WERI-Rb-1 (cell line): Measurements from ENCODE around the gene AMBN.

Experiments used
- DNase-seq: peaks from one replicate; pipeline ENCODE4 v3.0.0-alpha.2; 2020
- H3K27ac ChIP-seq: fragments of 250-450 bp; sonication (Bioruptor Pico); 2 replicates; pipeline ENCODE4 v1.5.1; 2020; ENCODE audit warnings: mild to moderate bottlenecking, moderate library complexity
- H3K27me3 ChIP-seq: fragments of 250-450 bp; sonication (Bioruptor Pico); 2 replicates; pipeline ENCODE4 v1.5.1; 2021; ENCODE audit warnings: mild to moderate bottlenecking, low read depth, moderate library complexity; ENCODE audit not compliant: insufficient read depth, severe bottlenecking
- H3K36me3 ChIP-seq: fragments of 250-450 bp; sonication (Bioruptor Pico); 2 replicates; pipeline ENCODE4 v1.5.1; 2020; ENCODE audit warnings: mild to moderate bottlenecking, moderate library complexity
- H3K4me3 ChIP-seq: 2 replicates; pipeline ENCODE4 v1.5.1; 2011; ENCODE audit warnings: low read depth, mild to moderate bottlenecking, control low read depth, low read length
- H3K9me3 ChIP-seq: fragments of 250-450 bp; sonication (Bioruptor Pico); 2 replicates; pipeline ENCODE4 v1.5.1; 2021; ENCODE audit warnings: mild to moderate bottlenecking, moderate library complexity; ENCODE audit not compliant: severe bottlenecking
- TF ChIP-seq, protein P1 (sequence below): IDR thresholded peaks from 2 replicates; pipeline ENCODE4 v1.5.1; 2011; ENCODE audit warnings: low read depth, mild to moderate bottlenecking, control low read depth, inconsistent platforms, low read length

AMBN gene

DNA sequence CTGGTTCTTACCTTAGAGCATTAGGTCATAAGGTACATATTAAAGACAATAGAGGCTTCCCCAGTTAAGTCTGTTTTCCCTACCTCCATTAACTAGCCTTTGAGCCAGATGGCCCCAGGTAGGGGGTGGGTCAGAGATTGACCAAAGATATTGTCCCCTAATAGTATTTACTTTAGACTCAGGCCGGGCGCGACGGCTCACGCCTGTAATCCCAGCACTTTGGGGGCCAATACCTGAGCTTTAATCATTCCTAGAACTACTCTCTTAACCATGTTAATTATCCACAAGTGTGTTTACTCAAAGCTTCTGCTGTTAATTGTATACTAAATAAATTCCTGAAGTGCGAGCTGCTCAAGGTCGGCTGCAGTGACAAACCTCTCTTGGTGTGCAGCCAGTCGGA, 28.0 kb upstream of the AMBN start:
- TF ChIP-seq, protein P1, sequence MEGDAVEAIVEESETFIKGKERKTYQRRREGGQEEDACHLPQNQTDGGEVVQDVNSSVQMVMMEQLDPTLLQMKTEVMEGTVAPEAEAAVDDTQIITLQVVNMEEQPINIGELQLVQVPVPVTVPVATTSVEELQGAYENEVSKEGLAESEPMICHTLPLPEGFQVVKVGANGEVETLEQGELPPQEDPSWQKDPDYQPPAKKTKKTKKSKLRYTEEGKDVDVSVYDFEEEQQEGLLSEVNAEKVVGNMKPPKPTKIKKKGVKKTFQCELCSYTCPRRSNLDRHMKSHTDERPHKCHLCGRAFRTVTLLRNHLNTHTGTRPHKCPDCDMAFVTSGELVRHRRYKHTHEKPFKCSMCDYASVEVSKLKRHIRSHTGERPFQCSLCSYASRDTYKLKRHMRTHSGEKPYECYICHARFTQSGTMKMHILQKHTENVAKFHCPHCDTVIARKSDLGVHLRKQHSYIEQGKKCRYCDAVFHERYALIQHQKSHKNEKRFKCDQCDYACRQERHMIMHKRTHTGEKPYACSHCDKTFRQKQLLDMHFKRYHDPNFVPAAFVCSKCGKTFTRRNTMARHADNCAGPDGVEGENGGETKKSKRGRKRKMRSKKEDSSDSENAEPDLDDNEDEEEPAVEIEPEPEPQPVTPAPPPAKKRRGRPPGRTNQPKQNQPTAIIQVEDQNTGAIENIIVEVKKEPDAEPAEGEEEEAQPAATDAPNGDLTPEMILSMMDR, result no peak
- H3K4me3 ChIP-seq, result no peak overlapping the region
- DNase-seq, result peak; percentile 87
- H3K27ac ChIP-seq, result peak overlapping the region; percentile 44
- H3K36me3 ChIP-seq, result no peaks in the 10 kb centered on the region
- no peaks in the 10 kb centered on the region for H3K27me3 ChIP-seq
- peaks cover 3% of the 10 kb centered on the region for H3K9me3 ChIP-seq

DNA sequence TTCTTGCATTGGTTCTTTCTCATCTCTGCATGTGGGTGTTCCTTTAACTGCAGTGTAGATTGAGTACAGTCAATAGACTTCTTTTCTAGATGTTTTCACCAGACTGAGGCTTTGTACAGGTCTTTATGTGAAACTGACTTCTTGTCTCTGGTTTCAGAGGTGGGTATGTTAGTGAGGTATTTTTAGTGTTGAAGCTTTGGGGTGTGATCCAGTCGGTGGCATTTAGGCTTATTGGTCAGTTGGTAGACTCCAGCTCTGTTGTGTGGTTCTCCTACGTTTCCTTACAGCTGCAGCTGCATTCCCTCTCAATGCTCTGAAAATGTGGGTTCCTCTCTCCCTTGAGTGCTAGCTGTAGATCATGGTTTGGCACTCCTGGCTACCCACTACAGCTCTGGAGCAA, 21.3 kb upstream of the AMBN start:
- DNase-seq, result no peak
- no peak overlapping the region for H3K4me3 ChIP-seq
- TF ChIP-seq, protein P1, result no peak

DNA sequence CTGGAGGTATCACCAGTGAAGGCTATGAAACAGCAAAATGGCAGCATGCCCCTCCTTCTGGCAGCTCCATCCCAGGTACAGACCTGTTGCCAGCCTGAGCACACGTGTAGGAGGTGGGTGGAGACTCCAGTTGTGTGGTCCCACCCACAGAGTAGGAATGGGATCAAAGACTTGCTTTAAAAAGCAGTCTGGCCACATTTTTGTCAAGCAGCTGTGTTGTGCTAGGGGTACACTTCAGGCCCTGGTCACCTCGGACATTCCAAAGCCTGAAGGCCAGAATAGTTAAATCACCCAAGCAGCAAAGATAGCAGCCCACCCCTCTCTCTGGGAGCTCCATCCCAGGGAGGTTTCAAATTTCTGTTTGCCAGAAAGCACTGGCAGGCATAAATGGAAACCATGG, 20.3 kb upstream of the AMBN start:
- no peak for DNase-seq
- TF ChIP-seq, protein P1, result no peak
- H3K27ac ChIP-seq, result no peak overlapping the region
- no peaks in the 10 kb centered on the region for H3K9me3 ChIP-seq
- H3K27me3 ChIP-seq, result no peaks in the 10 kb centered on the region
- H3K36me3 ChIP-seq, result no peaks in the 10 kb centered on the region
- no peak overlapping the region for H3K4me3 ChIP-seq

More for the DNA sequence above, 21.3 kb upstream of the AMBN start:
- H3K36me3 ChIP-seq, result no peaks in the 10 kb centered on the region
- H3K27me3 ChIP-seq, result no peaks in the 10 kb centered on the region
- no peak overlapping the region for H3K27ac ChIP-seq
- peaks cover under 1% of the 10 kb centered on the region for H3K9me3 ChIP-seq

DNA sequence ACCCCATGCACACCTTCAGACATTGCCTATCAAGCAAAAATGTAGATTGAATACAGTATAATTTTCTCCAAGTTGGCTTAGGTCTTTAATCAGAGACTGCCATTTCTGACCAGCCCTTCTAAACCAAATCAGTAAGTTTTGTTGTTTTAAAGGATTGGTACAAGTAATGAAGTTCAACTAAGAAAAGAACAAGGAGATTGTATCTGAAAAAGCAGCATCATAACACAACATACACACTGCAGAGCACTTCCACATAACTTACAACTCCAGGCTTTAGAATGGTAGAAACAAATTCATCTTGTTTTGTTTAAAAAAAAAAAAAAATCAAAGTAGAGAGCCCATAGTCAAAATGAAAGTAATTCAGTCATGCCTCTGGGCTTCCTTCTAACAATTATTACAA, 16.1 kb upstream of the AMBN start:
- H3K27me3 ChIP-seq, result no peaks in the 10 kb centered on the region
- no peaks in the 10 kb centered on the region for H3K36me3 ChIP-seq
- TF ChIP-seq, protein P1, result no peak
- H3K9me3 ChIP-seq, result no peaks in the 10 kb centered on the region
- DNase-seq, result no peak
- H3K4me3 ChIP-seq, result no peak overlapping the region
- no peak overlapping the region for H3K27ac ChIP-seq

DNA sequence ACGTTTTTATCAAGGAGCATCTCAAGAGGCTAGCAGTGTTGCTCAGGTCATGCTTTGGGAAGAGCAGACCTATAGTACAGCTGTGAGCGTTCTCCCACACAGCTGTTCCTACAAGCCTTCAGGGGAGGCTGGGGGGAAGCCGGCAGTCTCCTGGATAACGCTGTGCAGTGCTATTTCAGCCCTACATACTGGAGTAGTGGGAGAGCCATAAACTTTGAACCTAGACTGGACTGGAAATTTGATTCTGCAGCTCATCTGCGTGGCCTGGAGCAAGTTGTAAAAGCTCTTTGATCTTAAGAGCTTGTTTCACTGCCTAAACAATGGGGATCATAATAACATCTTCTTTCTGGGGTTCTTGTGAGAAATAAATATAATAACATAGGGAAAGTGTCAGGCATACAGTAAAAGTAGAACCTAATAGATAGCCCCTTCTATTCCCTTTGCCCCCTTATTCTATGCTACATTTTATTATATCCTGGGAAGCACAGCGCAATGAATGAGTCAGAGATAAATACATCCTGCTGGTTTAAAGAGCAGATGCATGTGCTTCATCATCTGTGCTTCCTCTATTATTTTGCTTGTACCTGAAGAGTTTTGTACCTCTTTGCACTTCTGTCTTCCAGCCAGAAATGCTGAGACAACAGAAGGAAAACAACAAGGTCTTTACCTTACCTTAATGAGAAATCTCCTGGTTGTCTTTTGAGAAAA, 14.7 kb upstream of the AMBN start:
- Histone ChIP-seq H3K36me3 (no peaks in the 10 kb centered on the region), H3K9me3 (no peaks in the 10 kb centered on the region), H3K27me3 (no peaks in the 10 kb centered on the region), H3K4me3 (no peak overlapping the region), H3K27ac (no peak overlapping the region)
- TF ChIP-seq, protein P1, result no peak
- no peak for DNase-seq

DNA sequence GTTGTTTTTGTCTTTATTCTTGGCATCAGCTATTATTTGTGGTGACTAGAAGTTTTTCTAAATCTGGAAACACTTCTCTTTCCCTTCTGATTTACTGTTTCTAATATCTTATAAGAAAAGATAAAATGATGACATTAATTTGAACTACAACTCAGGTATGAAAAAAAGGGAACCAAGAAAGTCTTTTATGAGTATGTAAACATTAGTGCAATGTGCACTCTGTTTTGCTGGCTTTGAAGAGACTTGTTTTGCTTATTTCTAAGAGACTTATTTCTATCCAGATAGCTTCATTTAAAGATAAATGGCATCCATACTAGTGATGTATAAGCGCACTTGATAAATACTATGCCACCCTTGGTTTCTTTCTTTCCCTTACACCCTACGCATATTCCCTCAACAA, 10.1 kb upstream of the AMBN start:
- no peak overlapping the region for H3K4me3 ChIP-seq
- H3K27me3 ChIP-seq, result no peaks in the 10 kb centered on the region
- TF ChIP-seq, protein P1, result no peak
- H3K9me3 ChIP-seq, result no peaks in the 10 kb centered on the region
- H3K36me3 ChIP-seq, result no peaks in the 10 kb centered on the region
- no peak overlapping the region for H3K27ac ChIP-seq
- no peak for DNase-seq
